Measurements from ENCODE around the gene FPGS. TPM values are rescaled to one million over a fixed set of nuclear protein-coding genes. Genes with fewer than 3 reads are reported as not detected.

Gene FPGS
- polyA plus RNA-seq, 1 of the 3 experiments (the other 2 are of a cell fraction): 82.7 TPM

- TF ChIP-seq, protein P1, sequence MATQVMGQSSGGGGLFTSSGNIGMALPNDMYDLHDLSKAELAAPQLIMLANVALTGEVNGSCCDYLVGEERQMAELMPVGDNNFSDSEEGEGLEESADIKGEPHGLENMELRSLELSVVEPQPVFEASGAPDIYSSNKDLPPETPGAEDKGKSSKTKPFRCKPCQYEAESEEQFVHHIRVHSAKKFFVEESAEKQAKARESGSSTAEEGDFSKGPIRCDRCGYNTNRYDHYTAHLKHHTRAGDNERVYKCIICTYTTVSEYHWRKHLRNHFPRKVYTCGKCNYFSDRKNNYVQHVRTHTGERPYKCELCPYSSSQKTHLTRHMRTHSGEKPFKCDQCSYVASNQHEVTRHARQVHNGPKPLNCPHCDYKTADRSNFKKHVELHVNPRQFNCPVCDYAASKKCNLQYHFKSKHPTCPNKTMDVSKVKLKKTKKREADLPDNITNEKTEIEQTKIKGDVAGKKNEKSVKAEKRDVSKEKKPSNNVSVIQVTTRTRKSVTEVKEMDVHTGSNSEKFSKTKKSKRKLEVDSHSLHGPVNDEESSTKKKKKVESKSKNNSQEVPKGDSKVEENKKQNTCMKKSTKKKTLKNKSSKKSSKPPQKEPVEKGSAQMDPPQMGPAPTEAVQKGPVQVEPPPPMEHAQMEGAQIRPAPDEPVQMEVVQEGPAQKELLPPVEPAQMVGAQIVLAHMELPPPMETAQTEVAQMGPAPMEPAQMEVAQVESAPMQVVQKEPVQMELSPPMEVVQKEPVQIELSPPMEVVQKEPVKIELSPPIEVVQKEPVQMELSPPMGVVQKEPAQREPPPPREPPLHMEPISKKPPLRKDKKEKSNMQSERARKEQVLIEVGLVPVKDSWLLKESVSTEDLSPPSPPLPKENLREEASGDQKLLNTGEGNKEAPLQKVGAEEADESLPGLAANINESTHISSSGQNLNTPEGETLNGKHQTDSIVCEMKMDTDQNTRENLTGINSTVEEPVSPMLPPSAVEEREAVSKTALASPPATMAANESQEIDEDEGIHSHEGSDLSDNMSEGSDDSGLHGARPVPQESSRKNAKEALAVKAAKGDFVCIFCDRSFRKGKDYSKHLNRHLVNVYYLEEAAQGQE (IDR thresholded peaks at IDR 0.05; ENCODE audit: low read depth, low read length): no peak
- no peak for TF ChIP-seq NRF1 (IDR thresholded peaks at IDR 0.05; ENCODE audit: low read depth, low read length)
- no peak for TF ChIP-seq JUND (IDR thresholded peaks at IDR 0.05)
- TF ChIP-seq EP300 (IDR thresholded peaks at IDR 0.05; ENCODE audit: borderline replicate concordance in 1 of 2, low read depth in 1 of 2, low read length in 1 of 2): no peak
- TF ChIP-seq FOSL2 (IDR thresholded peaks at IDR 0.05; ENCODE audit: borderline replicate concordance, low read depth): no peak
- no peak for TF ChIP-seq CTCF (IDR thresholded peaks at IDR 0.05)
- no peak for TF ChIP-seq YY1 (IDR thresholded peaks at IDR 0.05; ENCODE audit: low read depth)
- no peak for TF ChIP-seq NFIC (IDR thresholded peaks at IDR 0.05; ENCODE audit: borderline replicate concordance)
- TF ChIP-seq ZBTB33 (IDR thresholded peaks at IDR 0.05; ENCODE audit: borderline replicate concordance, low read depth): no peak
- no peak for TF ChIP-seq FOXJ3 (CRISPR knock-in tag; IDR thresholded peaks at IDR 0.05)
- TF ChIP-seq, protein P2, sequence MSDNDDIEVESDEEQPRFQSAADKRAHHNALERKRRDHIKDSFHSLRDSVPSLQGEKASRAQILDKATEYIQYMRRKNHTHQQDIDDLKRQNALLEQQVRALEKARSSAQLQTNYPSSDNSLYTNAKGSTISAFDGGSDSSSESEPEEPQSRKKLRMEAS (IDR thresholded peaks at IDR 0.05; ENCODE audit: low read depth): no peak
- TF ChIP-seq PBX3 (IDR thresholded peaks at IDR 0.05): no peak
- TF ChIP-seq CHD2 (IDR thresholded peaks at IDR 0.05; ENCODE audit: low read length, partially characterized antibody): no peak
- TF ChIP-seq MXI1 (IDR thresholded peaks at IDR 0.05; ENCODE audit: low read depth, low read length): no peak
- TF ChIP-seq TCF12 (IDR thresholded peaks at IDR 0.05): no peak
- TF ChIP-seq USF2 (IDR thresholded peaks at IDR 0.05; ENCODE audit: borderline replicate concordance, low read depth, low read length): no peak
- no peak for TF ChIP-seq POLR2AphosphoS5 (IDR thresholded peaks at IDR 0.05; ENCODE audit: low read depth, low read length)
- no peak for TF ChIP-seq RAD21 (IDR thresholded peaks at IDR 0.05; ENCODE audit: low read length)
- 86% methylated on average over 5 of the region's 5 CpGs for WGBS (ENCODE audit: low lambda C conversion rate)
- Histone ChIP-seq H3K27me3 (ENCODE audit: insufficient read depth) (no peaks in the 10 kb centered on the region), H3K9me3 (no peaks in the 10 kb centered on the region), H3K4me3 (ENCODE audit: low read depth in 2 of 2, low read length in 1 of 2) (no peak overlapping the region), H3K79me2 (ENCODE audit: insufficient read depth) (no peaks in the 10 kb centered on the region), H2AFZ (ENCODE audit: low read depth) (no peak overlapping the region), H3K4me2 (no peak overlapping the region), H3K4me1 (ENCODE audit: control insufficient read depth in 1 of 2, insufficient read depth in 2 of 2, low read depth in 1 of 2, low read length in 1 of 2) (peaks cover 0 to 17% of the 10 kb centered on the region in 2 experiments; a peak in 1 of 4 replicates), H3K27ac (ENCODE audit: low read depth in 2 of 2, low read length in 1 of 2) (no peak overlapping the region), H3F3A (replicated peaks; ENCODE audit: insufficient read depth) (no peaks in the 10 kb centered on the region), H3K9me2 (no peaks in the 10 kb centered on the region), H3K36me3 (replicated peaks in 1 of 2; ENCODE audit: control insufficient read depth in 1 of 2, insufficient read depth in 2 of 2, low read length in 1 of 2) (no peaks in the 10 kb centered on the region), H3K9ac (no peak overlapping the region), H4K20me1 (ENCODE audit: insufficient read depth) (no peaks in the 10 kb centered on the region)
- CTCF ChIA-PET: interaction anchor here (1.0 to 7.4 kb wide), 6 partner anchors 12 to 263 kb away, joined by 3 to 36 read pairs (median 6); partner anchors contain the start of genes CDK9 and TOR2A
- POLR2A ChIA-PET: no interaction called here
- DNase-seq: no peak
Measured at GRCh38 chr9:127772603-127773002, 30.1 kb upstream of the FPGS start.
